Regular cardiac myocyte (primary cell): ENCODE results near the gene SCUBE1. TPM values are rescaled to one million over a fixed set of nuclear protein-coding genes. Genes with fewer than 3 reads are reported as not detected.

ENCODE experiments used
- total RNA-seq: library from RNA; depleted of rRNA; stranded (reverse); fragments of >200 nt; gene quantifications from 2 replicates; pipeline ENCODE4 v1.2.3, GENCODE V29; 2014

SCUBE1 gene
- total RNA-seq, result under 0.01 TPM in 1 of 2 replicates, not detected in the other

GRCh38 chr22:43343262-43343669 is at the start of gene SCUBE1:
TSS of gene SCUBE1 (minus strand) at chr22:43343372. CDS start at chr22:43343261, 111 bp downstream.

GRCh38 chr22:43186272-43187170 is 156.7 kb downstream of the SCUBE1 start, which contains the start of gene TTLL12:
TSS of gene TTLL12 (minus strand) at chr22:43187134. CDS start at chr22:43187069, 65 bp downstream.

GRCh38 chr22:43151251-43152002 is 191.7 kb downstream of the SCUBE1 start, which contains the start of gene TSPO:
TSS of gene TSPO (plus strand) at chr22:43151559. CDS start at chr22:43159239, 7,680 bp downstream.

Other genes starting within 250 kb of the SCUBE1 start
- gene BIK, start 232.6 kb downstream of the SCUBE1 start, total RNA-seq, result under 0.01 TPM in 1 of 2 replicates, not detected in the other
- 9.9 and 12.7 TPM in 2 replicates for gene MCAT, start 200.0 kb downstream of the SCUBE1 start, total RNA-seq
- gene TSPO, start 191.8 kb downstream of the SCUBE1 start, total RNA-seq, result 234 and 311 TPM in 2 replicates
- 29.0 and 51.4 TPM in 2 replicates for gene TTLL12, start 156.2 kb downstream of the SCUBE1 start, total RNA-seq
- gene MPPED1, start 68.6 kb upstream of the SCUBE1 start, total RNA-seq, result not detected in 2 replicates